ENCODE data around the gene AFF2.

The AFF2 gene

DNA sequence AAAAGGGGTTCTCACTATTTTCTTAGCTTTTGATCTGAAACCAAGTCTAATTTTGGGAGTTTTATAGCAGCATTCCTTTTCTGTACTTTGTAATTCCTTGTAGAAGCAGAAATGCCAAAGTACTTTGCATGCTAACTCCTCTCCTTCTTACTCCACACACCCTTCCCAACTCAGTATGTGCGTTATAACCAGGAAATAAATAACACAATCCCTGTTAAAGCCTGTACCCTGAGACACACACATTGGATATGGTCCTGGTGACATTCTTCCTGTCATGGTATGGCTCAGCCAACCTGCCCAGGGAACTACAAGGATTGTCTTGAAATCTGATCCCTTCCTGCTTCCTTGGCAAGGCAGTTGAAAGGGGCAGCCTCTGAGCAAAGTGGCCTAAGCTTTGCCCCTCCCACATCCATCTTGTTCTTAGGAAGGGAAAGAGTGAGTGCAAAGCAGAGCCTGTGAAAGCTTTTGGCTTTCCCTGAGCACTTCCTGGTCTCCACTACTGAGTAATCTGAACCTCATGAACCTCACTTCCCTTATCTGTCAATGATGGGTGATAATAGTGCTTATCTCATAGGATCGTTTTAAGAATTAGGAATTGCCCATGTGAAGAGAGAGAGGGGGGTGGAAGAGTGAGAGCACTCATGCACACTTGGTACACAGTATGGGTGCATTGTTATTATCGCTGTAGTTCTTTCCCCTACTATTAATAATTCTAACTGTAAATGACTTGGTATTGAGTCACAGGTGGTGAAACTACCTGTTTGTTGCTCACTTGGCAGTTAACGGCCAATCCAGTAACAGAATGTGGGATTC lies 109.3 kb downstream of the AFF2 start:
- no peaks in the 10 kb centered on the region for H3K9me3 ChIP-seq (ENCODE audit: control insufficient read depth, low read length)
- no peaks in the 10 kb centered on the region for H3K4me1 ChIP-seq
- no peaks in the 10 kb centered on the region for H3K27me3 ChIP-seq (ENCODE audit: control insufficient read depth, insufficient read depth, low read length)

DNA sequence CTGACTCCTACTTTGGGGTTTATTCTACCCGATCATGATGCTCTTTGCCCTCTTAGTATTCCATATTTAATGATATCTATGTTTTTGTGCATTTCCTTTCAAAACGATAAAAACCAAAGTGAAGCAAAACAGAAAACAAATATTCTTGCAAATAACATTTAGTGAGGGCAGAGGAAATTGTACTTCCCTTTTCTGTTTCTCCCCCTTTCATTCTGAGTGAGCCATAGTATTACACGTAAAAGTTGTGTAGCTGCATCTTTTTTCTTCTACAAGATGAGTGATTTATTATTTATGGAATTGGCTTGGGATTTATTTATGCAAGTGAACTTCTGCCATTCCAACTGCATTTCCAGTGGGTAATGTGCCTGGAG lies 109.9 kb downstream of the AFF2 start:
- no peaks in the 10 kb centered on the region for H3K9me3 ChIP-seq (ENCODE audit: control insufficient read depth, low read length)
- TF ChIP-seq, protein P1, sequence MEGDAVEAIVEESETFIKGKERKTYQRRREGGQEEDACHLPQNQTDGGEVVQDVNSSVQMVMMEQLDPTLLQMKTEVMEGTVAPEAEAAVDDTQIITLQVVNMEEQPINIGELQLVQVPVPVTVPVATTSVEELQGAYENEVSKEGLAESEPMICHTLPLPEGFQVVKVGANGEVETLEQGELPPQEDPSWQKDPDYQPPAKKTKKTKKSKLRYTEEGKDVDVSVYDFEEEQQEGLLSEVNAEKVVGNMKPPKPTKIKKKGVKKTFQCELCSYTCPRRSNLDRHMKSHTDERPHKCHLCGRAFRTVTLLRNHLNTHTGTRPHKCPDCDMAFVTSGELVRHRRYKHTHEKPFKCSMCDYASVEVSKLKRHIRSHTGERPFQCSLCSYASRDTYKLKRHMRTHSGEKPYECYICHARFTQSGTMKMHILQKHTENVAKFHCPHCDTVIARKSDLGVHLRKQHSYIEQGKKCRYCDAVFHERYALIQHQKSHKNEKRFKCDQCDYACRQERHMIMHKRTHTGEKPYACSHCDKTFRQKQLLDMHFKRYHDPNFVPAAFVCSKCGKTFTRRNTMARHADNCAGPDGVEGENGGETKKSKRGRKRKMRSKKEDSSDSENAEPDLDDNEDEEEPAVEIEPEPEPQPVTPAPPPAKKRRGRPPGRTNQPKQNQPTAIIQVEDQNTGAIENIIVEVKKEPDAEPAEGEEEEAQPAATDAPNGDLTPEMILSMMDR (IDR thresholded peaks at IDR 0.05) = no peak
- no peak overlapping the region for H3K4me2 ChIP-seq (ENCODE audit: low read length)
- H3K9ac ChIP-seq = no peak overlapping the region
- no peaks in the 10 kb centered on the region for H3K79me2 ChIP-seq
- no peak overlapping the region for H3K4me3 ChIP-seq (ENCODE audit: low read depth, low read length)
- no peak overlapping the region for H2AFZ ChIP-seq
- no peaks in the 10 kb centered on the region for H3K4me1 ChIP-seq
- no peaks in the 10 kb centered on the region for H3K36me3 ChIP-seq (ENCODE audit: control insufficient read depth, insufficient read depth, low read length)
- H3K27ac ChIP-seq = no peak overlapping the region
- no peaks in the 10 kb centered on the region for H3K27me3 ChIP-seq (ENCODE audit: control insufficient read depth, insufficient read depth, low read length)

More for the DNA sequence above, 109.3 kb downstream of the AFF2 start:
- TF ChIP-seq, protein P1 (IDR thresholded peaks at IDR 0.05) = no peak
- no peak overlapping the region for H2AFZ ChIP-seq
- no peaks in the 10 kb centered on the region for H3K79me2 ChIP-seq
- H3K27ac ChIP-seq = no peak overlapping the region
- H3K4me3 ChIP-seq (ENCODE audit: low read depth, low read length) = no peak overlapping the region
- H3K36me3 ChIP-seq (ENCODE audit: control insufficient read depth, insufficient read depth, low read length) = no peaks in the 10 kb centered on the region
- no peak overlapping the region for H3K4me2 ChIP-seq (ENCODE audit: low read length)
- no peak overlapping the region for H3K9ac ChIP-seq

DNA sequence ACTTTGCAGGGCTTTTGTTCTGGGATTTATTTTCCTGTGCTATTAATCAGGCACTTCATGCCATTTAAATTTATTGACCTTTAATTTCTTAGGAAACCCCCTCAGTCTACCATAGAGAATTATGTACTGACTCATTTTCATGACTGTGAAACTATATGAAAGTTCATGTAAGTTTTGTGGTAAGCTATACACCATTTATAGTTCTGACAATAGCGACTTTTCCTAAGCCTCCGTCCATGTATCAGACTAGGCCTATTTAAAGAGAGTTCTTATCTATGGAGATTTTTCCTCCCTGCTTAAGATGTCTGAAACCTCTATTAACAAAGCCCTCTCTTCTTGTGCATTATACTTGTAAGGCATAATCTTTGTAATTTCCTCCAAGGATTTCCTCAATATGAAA lies 111.6 kb downstream of the AFF2 start:
- no peak overlapping the region for H3K27ac ChIP-seq
- no peaks in the 10 kb centered on the region for H3K79me2 ChIP-seq
- H3K4me3 ChIP-seq (ENCODE audit: low read depth, low read length) = no peak overlapping the region
- H3K36me3 ChIP-seq (ENCODE audit: control insufficient read depth, insufficient read depth, low read length) = no peaks in the 10 kb centered on the region
- H3K27me3 ChIP-seq (ENCODE audit: control insufficient read depth, insufficient read depth, low read length) = no peaks in the 10 kb centered on the region
- no peak overlapping the region for H2AFZ ChIP-seq
- no peak overlapping the region for H3K9ac ChIP-seq
- no peaks in the 10 kb centered on the region for H3K4me1 ChIP-seq
- TF ChIP-seq, protein P1 (IDR thresholded peaks at IDR 0.05) = no peak
- no peak overlapping the region for H3K4me2 ChIP-seq (ENCODE audit: low read length)
- no peaks in the 10 kb centered on the region for H3K9me3 ChIP-seq (ENCODE audit: control insufficient read depth, low read length)

DNA sequence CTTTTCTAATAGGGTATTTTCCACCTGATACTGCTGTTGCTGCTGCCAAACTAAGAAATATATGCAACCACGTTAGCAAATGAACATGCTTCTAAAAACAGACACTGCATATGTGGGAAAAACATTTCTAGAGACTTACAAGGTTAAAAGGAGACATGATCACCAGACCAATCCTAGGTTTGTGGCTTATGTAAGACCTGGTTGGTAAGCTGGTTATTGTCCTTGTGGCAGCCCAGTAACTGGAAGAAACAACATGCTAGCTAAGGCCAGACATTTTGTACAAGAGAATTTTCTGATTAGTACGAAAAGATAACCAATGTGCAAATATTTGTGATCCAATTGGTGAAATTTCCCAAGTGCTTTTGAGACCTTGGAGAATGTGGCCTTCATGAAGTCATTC lies 112.0 kb downstream of the AFF2 start:
- no peak overlapping the region for H3K4me2 ChIP-seq (ENCODE audit: low read length)
- no peaks in the 10 kb centered on the region for H3K36me3 ChIP-seq (ENCODE audit: control insufficient read depth, insufficient read depth, low read length)
- H3K4me3 ChIP-seq (ENCODE audit: low read depth, low read length) = no peak overlapping the region
- H3K4me1 ChIP-seq = no peaks in the 10 kb centered on the region
- H3K27ac ChIP-seq = no peak overlapping the region
- no peaks in the 10 kb centered on the region for H3K9me3 ChIP-seq (ENCODE audit: control insufficient read depth, low read length)
- no peaks in the 10 kb centered on the region for H3K79me2 ChIP-seq
- no peak overlapping the region for H3K9ac ChIP-seq
- no peak overlapping the region for H2AFZ ChIP-seq
- H3K27me3 ChIP-seq (ENCODE audit: control insufficient read depth, insufficient read depth, low read length) = no peaks in the 10 kb centered on the region
- TF ChIP-seq, protein P1 (IDR thresholded peaks at IDR 0.05) = no peak

DNA sequence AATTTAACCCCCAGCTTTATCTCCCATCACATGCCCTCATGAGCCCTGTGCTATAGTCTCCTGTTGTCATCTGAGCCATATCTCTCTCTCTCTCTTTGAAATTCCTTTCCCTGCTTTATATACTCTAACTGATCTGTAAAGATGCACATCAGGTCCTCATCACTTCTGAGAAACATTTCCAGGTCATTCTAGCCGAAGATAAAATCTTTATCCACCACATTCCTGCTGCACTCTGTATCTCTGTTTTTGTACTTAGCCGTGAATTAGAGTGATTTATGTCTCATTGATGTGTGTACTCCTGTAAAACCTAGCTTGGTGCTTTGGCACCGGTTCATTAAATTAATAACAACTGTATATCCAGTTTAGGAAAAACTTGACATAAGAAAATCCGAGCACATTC lies 113.2 kb downstream of the AFF2 start:
- H3K4me1 ChIP-seq = no peaks in the 10 kb centered on the region
- H3K4me3 ChIP-seq (ENCODE audit: low read depth, low read length) = no peak overlapping the region
- no peak overlapping the region for H3K4me2 ChIP-seq (ENCODE audit: low read length)
- H3K27ac ChIP-seq = no peak overlapping the region
- TF ChIP-seq, protein P1 (IDR thresholded peaks at IDR 0.05) = no peak
- no peak overlapping the region for H2AFZ ChIP-seq
- no peaks in the 10 kb centered on the region for H3K9me3 ChIP-seq (ENCODE audit: control insufficient read depth, low read length)
- H3K27me3 ChIP-seq (ENCODE audit: control insufficient read depth, insufficient read depth, low read length) = no peaks in the 10 kb centered on the region
- no peaks in the 10 kb centered on the region for H3K36me3 ChIP-seq (ENCODE audit: control insufficient read depth, insufficient read depth, low read length)
- H3K79me2 ChIP-seq = no peaks in the 10 kb centered on the region
- H3K9ac ChIP-seq = no peak overlapping the region
